GM19035 (cell line): ENCODE results near the gene PPM1B.
A peak's percentile ranks its signal among the peaks of the same experiment; 100 is the strongest.
"Not testable (repeated sequence)": the region's sequence is repeated elsewhere in the genome, so short reads cannot be mapped to it uniquely, and the experiment has no call there.

Experiments used
- ATAC-seq: cut with Tn5 transposase; IDR thresholded peaks from one replicate; pipeline ENCODE4 v1.9.1; 2021; ENCODE audit not compliant: unreplicated experiment

The PPM1B gene

DNA sequence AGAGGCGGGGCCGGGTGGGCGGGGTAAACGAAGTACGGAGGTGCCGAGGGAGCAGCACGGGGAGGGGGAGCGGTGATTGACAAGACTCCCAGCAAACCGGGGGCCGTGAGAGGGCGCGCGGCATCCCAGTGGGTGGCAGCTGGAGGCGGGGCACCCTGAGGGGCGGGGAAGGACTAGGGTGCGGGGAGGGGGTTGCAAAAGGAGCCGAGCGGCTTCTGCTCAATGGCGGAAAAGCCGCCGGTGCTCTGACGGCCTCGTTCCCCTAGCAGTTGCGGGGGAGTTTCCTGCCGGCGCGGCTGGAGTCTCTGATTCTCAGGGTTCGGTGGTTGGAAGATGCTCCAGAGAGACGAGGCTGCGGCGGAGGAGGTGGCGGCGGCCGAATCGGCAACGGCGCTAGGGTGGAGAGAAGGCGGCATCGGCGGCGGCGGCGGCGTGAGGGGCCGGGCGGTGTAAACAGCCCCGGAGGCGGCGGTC is at the start of gene PPM1B:
Gene PPM1B (plus strand): TSS at position 195 of the 474 bp plus-strand sequence. CDS start 32,325 bp downstream, outside the sequence.
- peak; percentile 68 for ATAC-seq

- ATAC-seq, result no peak
These were observed 48.8 kb upstream of the PPM1B start for GRCh38 chr2:44119878-44120277.

GRCh38 chr2:44120428-44120827 is 48.2 kb upstream of the PPM1B start:
- ATAC-seq, result no peak

DNA sequence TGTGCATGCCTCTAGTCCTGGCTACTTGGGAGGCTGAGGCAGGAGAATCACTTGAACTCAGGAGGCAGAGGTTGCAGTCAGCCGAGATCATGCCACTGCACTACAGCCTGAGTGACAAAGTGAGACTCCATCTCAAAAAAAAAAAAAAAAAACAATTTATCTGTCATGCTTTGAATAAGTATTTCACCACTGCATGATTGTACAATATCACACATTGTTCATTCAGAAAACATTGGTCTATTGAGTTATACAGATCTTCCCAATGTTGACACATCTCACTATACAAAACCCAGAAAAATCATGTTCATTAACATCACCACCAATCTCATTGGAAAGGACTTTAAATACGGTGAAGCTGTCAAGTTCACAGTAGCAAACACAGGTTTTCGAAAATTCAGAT is 46.8 kb upstream of the PPM1B start:
- ATAC-seq, result no peak

- ATAC-seq, result no peak
These were observed 44.2 kb upstream of the PPM1B start for GRCh38 chr2:44124500-44124899.

- no peak for ATAC-seq
These were observed 42.4 kb upstream of the PPM1B start for GRCh38 chr2:44126106-44126797.

GRCh38 chr2:44130441-44130840 is 38.2 kb upstream of the PPM1B start:
- no peak for ATAC-seq

- no peak for ATAC-seq
These were observed 37.5 kb upstream of the PPM1B start for GRCh38 chr2:44131177-44131576.

DNA sequence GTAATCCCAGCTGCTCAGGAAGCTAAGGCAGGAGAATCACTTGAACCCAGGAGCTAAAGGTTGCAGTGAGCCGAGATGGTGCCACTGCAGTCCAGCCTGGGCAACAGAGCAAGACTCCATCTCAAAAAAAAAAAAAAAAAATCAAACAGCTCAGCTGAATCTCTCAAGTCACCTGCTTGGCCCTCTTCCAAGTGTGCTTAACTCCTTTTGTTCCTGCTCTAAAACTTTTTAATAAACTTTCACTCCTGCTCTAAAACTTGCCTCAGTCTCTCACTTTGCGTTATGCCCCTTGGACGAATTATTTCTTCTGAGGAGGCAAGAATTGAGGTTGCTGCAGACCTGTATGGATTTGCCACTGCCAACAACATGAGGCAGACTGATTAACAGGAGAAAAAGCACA is 35.1 kb upstream of the PPM1B start:
- not testable (repeated sequence) for ATAC-seq

- no peak for ATAC-seq
These were observed 33.8 kb upstream of the PPM1B start for GRCh38 chr2:44134848-44135247.

GRCh38 chr2:44135296-44135695 is 33.4 kb upstream of the PPM1B start:
- ATAC-seq, result no peak

DNA sequence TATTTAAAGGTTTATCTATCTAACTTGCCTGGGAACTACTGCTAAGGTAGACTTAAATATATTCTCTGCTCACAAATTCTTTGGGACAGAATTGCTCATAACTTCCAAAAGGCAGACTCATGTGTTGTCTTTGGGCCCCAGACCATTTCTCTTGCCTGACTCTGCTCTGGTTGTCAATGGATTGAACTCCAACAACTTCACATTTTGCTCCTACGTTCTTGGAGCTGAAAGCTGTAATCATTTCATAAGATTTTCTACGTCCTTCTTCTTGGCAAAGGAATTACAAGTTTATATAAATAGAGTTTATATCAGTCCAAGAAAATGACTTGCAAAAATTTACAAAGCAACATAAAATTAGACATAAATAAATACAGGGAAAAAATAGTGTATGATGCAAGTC is 32.9 kb upstream of the PPM1B start:
- ATAC-seq, result no peak

GRCh38 chr2:44136252-44136651 is 32.4 kb upstream of the PPM1B start:
- no peak for ATAC-seq

- ATAC-seq, result no peak
These were observed 31.6 kb upstream of the PPM1B start for GRCh38 chr2:44137048-44137447.

DNA sequence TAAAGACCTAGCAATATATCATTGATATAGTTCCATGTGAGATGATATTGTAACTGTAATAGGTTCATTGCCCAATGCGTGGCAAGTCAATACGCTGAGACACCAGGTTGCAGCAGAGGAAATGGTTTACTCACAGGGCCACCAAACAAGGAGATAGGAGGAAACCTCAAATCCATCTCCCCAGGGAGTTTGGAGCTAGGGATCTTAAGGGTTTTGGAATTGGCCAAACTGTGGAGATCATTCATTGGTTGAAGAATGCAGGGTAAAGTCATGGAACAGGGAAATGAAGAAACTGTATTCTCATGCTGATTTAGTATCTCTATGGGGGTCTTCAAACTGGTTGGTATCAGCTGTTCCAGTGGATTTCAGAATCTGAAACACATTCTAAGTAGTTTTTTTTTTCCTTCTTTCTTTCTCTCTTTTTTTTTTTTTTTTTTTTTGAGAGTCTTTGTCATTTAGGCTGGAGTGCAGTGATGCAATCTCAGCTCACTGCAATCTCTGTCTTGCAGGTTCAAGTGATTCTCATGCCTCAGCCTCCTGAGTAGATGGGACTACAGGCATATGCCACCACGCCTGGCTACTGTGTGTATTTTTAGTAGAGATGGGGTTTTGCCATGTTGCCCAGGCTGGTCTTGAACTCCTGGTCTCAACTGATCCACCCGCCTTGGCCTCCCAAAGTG is 30.7 kb upstream of the PPM1B start:
- ATAC-seq, result no peak

- no peak for ATAC-seq
These were observed 28.9 kb upstream of the PPM1B start for GRCh38 chr2:44139741-44140140.

DNA sequence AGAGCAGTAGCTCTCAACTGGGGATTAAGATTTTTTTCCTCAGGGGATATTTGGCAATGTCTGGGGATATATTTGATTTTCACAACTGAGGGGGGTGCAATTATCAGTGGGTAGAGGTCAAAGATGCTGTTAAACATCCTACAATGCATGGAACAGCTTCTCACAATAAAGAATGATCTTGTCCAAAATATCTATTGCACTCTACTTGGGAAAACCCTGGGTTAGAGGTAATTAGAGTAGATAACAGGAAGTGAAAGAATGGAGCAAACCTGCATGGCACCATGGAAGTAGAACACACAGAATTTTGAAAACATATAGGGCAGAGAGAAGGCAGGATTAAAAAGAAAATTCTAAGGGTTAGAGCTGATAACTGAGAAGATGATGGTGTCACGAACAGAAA is 26.4 kb upstream of the PPM1B start:
- ATAC-seq, result no peak

DNA sequence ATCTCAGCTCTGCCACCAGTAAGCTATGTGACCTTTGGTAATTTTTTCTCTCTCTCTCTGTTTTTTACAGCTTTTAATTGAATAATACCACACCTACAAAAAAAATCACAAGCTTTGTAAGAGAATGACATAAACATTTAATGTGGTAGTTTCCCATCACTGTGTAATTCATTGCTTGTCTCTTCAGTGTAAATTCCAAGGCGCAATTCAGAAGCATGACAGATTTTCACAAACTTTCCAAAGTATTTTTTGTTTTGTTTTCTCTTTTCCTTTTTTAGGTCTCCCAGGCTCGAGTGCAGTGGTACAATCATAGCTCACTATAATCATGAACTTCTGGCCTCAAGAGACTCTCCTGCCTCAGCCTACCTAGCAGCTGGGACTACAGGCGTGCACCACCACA is 25.0 kb upstream of the PPM1B start:
- no peak for ATAC-seq

- no peak for ATAC-seq
These were observed 19.7 kb upstream of the PPM1B start for GRCh38 chr2:44148999-44149398.

DNA sequence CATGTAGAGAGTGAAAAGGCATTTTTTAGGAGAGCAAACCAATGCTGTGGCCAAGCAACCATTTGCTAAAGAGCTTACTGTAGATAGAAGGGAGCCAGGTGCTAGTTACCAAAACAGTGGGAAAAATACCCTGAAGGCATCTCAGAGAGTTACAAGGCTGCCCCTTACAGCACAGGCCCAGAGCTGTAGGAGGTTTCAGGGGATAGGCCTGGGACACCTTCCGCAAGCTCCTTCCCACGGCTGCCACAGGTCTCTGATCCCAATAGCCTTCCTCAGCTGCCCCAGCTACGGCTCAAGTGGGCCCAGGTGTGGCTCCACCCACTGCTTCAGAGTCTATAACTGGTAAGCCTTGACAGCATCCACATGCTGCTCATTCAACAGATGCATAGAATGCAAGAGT is 18.2 kb upstream of the PPM1B start:
- no peak for ATAC-seq

GRCh38 chr2:44152865-44153669 is 15.6 kb upstream of the PPM1B start:
- no peak for ATAC-seq
